Sigmoid colon (tissue), 7 donors: ENCODE measurements around the gene EPAS1. TPM values are rescaled to one million over a fixed set of nuclear protein-coding genes. Genes with fewer than 3 reads are reported as not detected.
A peak's percentile ranks its signal among the peaks of the same experiment; 100 is the strongest.

Experiments used
- DNase-seq: peaks from one replicate; pipeline ENCODE4 v3.0.0-alpha.2; 2019
- H3K27ac ChIP-seq, 4 donors: fragments of 200-600 bp; sonication (generic); one replicate each; pipeline ENCODE4 v1.5.1; 2016 to 2019; ENCODE audit warnings: mild to moderate bottlenecking in 1 of 4
- H3K27me3 ChIP-seq, 3 donors: fragments of 200-600 bp; sonication (generic); one replicate each; pipeline ENCODE4 v1.5.1; 2019; ENCODE audit warnings: mild to moderate bottlenecking in 1 of 3
- H3K36me3 ChIP-seq, 4 donors: fragments of 200-600 bp; sonication (generic); one replicate each; pipeline ENCODE4 v1.5.1; 2016 to 2019
- H3K4me1 ChIP-seq, 4 donors: fragments of 200-600 bp; sonication (generic); one replicate each; pipeline ENCODE4 v1.5.1; 2017 to 2019
- H3K4me3 ChIP-seq, 4 donors: fragments of 200-600 bp; sonication (generic); one replicate each; pipeline ENCODE4 v1.5.1; 2017 to 2019; ENCODE audit warnings: mild to moderate bottlenecking in 2 of 4, moderate library complexity in 1 of 4
- H3K9me3 ChIP-seq, 4 donors: fragments of 200-600 bp in 3 of 4; sonication (generic) in 3 of 4; one replicate each; pipeline versions ENCODE4 v1.5.1 to v1.6.1; 2013 to 2019
- CTCF ChIP-seq, 4 experiments: fragments of 450-650 bp in 3 of 4; fragments of 200-600 bp in 1 of 4; IDR thresholded peaks; one replicate each; pipeline ENCODE4 v1.5.1; 2016 to 2019; ENCODE audit warnings: antibody characterized with exemption in 4 of 4, mild to moderate bottlenecking in 3 of 4, moderate library complexity in 2 of 4
- EP300 ChIP-seq, 4 donors: sonication (generic); formaldehyde crosslinking; IDR thresholded peaks; one replicate each; pipeline ENCODE4 v1.6.1; 2017; ENCODE audit warnings: antibody characterized with exemption in 4 of 4
- POLR2A ChIP-seq, 2 donors: fragments of 450-650 bp; IDR thresholded peaks; one replicate each; pipeline ENCODE4 v1.6.1; 2016; ENCODE audit warnings: antibody characterized with exemption in 2 of 2, mild to moderate bottlenecking in 2 of 2, moderate library complexity in 2 of 2
- POLR2AphosphoS5 ChIP-seq, 4 donors: sonication (generic); formaldehyde crosslinking; IDR thresholded peaks; one replicate each; pipeline ENCODE4 v1.6.1; 2017; ENCODE audit warnings: antibody characterized with exemption in 4 of 4
- WGBS, 2 donors: extraction: QIAGEN DNeasy Blood & Tissue Kit; methylation state at CpG; one replicate each; pipeline ENCODE4 v1.1.7; 2013; 5-methylcytosine and 5-hydroxymethylcytosine counted together
- intact Hi-C: fragments of 100-400 bp; cut with DNase I; formaldehyde crosslinking; loops from one replicate; pipeline ENCODE4 v1.15.1; 2023
- polyA plus RNA-seq, 3 donors: library from polyadenylated mRNA; stranded (reverse); fragments of 200-250 nt; gene quantifications; one replicate each; pipeline ENCODE4 v1.2.3, GENCODE V29; 2013
- total RNA-seq, 4 donors: library from RNA; depleted of rRNA; stranded (reverse); fragments of >200 nt; gene quantifications; one replicate each; pipeline ENCODE4 v1.1.0, GENCODE V29; 2016
- donor health status: healthy with polysubstance abuse.
- donor health status: Bipolar disorder and iron deficiency.
- donor health status: healthy.

EPAS1 gene
- total and polyA plus RNA-seq, 7 donors: 56.8 to 97.8 (median 62.2) TPM

GRCh38 chr2:46327627-46328026 lies 30.4 kb downstream of the EPAS1 start:
- 96 to 98% methylated on average over 4 of the region's 4 CpGs for WGBS, 2 donors
- Histone ChIP-seq H3K36me3 (no peaks in the 10 kb centered on the region), H3K4me1 (peaks cover 0 to 45% (median 33%) of the 10 kb centered on the region in 4 donors), H3K4me3 (no peak overlapping the region), H3K9me3 (no peaks in the 10 kb centered on the region), H3K27ac (no peak overlapping the region), H3K27me3 (no peaks in the 10 kb centered on the region)
- no peak for DNase-seq
- intact Hi-C loops: no loop called here
- TF ChIP-seq POLR2A (IDR thresholded peaks at IDR 0.05) (no peak), CTCF (IDR thresholded peaks at IDR 0.05) (no peak), EP300 (IDR thresholded peaks at IDR 0.05) (no peak), POLR2AphosphoS5 (IDR thresholded peaks at IDR 0.05) (no peak)

- Histone ChIP-seq H3K4me3 (no peak overlapping the region), H3K4me1 (peaks cover 0 to 48% (median 35%) of the 10 kb centered on the region in 4 donors), H3K9me3 (no peaks in the 10 kb centered on the region), H3K36me3 (no peaks in the 10 kb centered on the region), H3K27ac (no peak overlapping the region), H3K27me3 (no peaks in the 10 kb centered on the region)
- no peak for DNase-seq
- intact Hi-C loops: no loop called here
- WGBS, 2 donors: 93 to 97% methylated on average over 1 of the region's 1 CpG
- TF ChIP-seq POLR2AphosphoS5 (IDR thresholded peaks at IDR 0.05) (no peak), EP300 (IDR thresholded peaks at IDR 0.05) (no peak), CTCF (IDR thresholded peaks at IDR 0.05) (no peak), POLR2A (IDR thresholded peaks at IDR 0.05) (no peak)
These were observed 31.1 kb downstream of the EPAS1 start for GRCh38 chr2:46328291-46328690.

GRCh38 chr2:46328829-46329228 lies 31.6 kb downstream of the EPAS1 start:
- 96 to 97% methylated on average over 1 of the region's 1 CpG for WGBS, 2 donors
- no peak overlapping the region for H3K4me3 ChIP-seq

GRCh38 chr2:46329340-46329739 lies 32.1 kb downstream of the EPAS1 start:
- Histone ChIP-seq H3K27me3 (no peaks in the 10 kb centered on the region), H3K4me1 (peaks cover 0 to 58% (median 45%) of the 10 kb centered on the region in 4 donors), H3K36me3 (no peaks in the 10 kb centered on the region), H3K27ac (peak overlapping the region in 1 of 4 donors; percentile 24), H3K4me3 (no peak overlapping the region), H3K9me3 (no peaks in the 10 kb centered on the region)
- WGBS, 2 donors: 90 to 91% methylated on average over 13 of the region's 13 CpGs
- intact Hi-C loops: no loop called here
- DNase-seq: no peak
- TF ChIP-seq EP300 (IDR thresholded peaks at IDR 0.05): no peak
- TF ChIP-seq POLR2AphosphoS5 (IDR thresholded peaks at IDR 0.05): no peak
- TF ChIP-seq POLR2A (IDR thresholded peaks at IDR 0.05): no peak
- TF ChIP-seq CTCF (IDR thresholded peaks at IDR 0.05): no peak

More at GRCh38 chr2:46328829-46329228, 31.6 kb downstream of the EPAS1 start:
- Histone ChIP-seq H3K36me3 (no peaks in the 10 kb centered on the region), H3K9me3 (no peaks in the 10 kb centered on the region), H3K4me1 (peaks cover 0 to 53% (median 40%) of the 10 kb centered on the region in 4 donors), H3K27me3 (no peaks in the 10 kb centered on the region), H3K27ac (no peak overlapping the region)
- no peak for TF ChIP-seq EP300 (IDR thresholded peaks at IDR 0.05)
- no peak for TF ChIP-seq CTCF (IDR thresholded peaks at IDR 0.05)
- no peak for TF ChIP-seq POLR2AphosphoS5 (IDR thresholded peaks at IDR 0.05)
- no peak for TF ChIP-seq POLR2A (IDR thresholded peaks at IDR 0.05)
- DNase-seq: no peak
- intact Hi-C loops: no loop called here
